RWPE2 (cell line): ENCODE results near the gene WDR75.

Experiments
- ATAC-seq: fragments of 200-7000 bp; cut with Tn5 transposase; 3 replicates; pipeline ENCODE4 v1.9.1; 2021; ENCODE audit warnings: low read depth
- DNase-seq: peaks from one replicate; pipeline ENCODE4 v3.0.0-alpha.2; 2020; ENCODE audit warnings: low spot score
- H3K27ac ChIP-seq: fragments of 450-650 bp; 2 replicates; pipeline ENCODE4 v1.5.1; 2017; ENCODE audit warnings: mild to moderate bottlenecking; ENCODE audit not compliant: poor library complexity, severe bottlenecking
- H3K27me3 ChIP-seq: fragments of 250-450 bp; sonication (Bioruptor Pico); 2 replicates; pipeline ENCODE4 v1.5.1; 2021; ENCODE audit warnings: mild to moderate bottlenecking, moderate library complexity; ENCODE audit not compliant: insufficient read depth, poor library complexity, severe bottlenecking
- H3K36me3 ChIP-seq: fragments of 250-450 bp; sonication (Bioruptor Pico); 2 replicates; pipeline ENCODE4 v1.5.1; 2020; ENCODE audit warnings: low read depth, mild to moderate bottlenecking, moderate library complexity
- H3K4me1 ChIP-seq: fragments of 250-450 bp; sonication (Bioruptor Pico); 2 replicates; pipeline ENCODE4 v1.5.1; 2021; ENCODE audit warnings: mild to moderate bottlenecking, moderate library complexity; ENCODE audit not compliant: insufficient read depth, poor library complexity, severe bottlenecking
- H3K4me3 ChIP-seq: fragments of 250-450 bp; sonication (Bioruptor Pico); 2 replicates; pipeline ENCODE4 v1.5.1; 2021; ENCODE audit warnings: mild to moderate bottlenecking, moderate library complexity; ENCODE audit not compliant: severe bottlenecking
- H3K9me3 ChIP-seq: fragments of 250-450 bp; sonication (Bioruptor Pico); 2 replicates; pipeline ENCODE4 v1.5.1; 2021; ENCODE audit warnings: mild to moderate bottlenecking, moderate library complexity; ENCODE audit not compliant: severe bottlenecking
- TF ChIP-seq, protein P1 (sequence below): fragments of 450-650 bp; IDR thresholded peaks from one replicate; pipeline ENCODE4 v1.5.1; 2017; ENCODE audit warnings: mild to moderate bottlenecking, moderate library complexity; ENCODE audit not compliant: poor library complexity, severe bottlenecking

The WDR75 gene

GRCh38 chr2:189440947-189441708, at the start of gene WDR75:
Gene WDR75, plus strand, starts transcription at chr2:189441474. Its CDS starts 19 bp downstream, at chr2:189441493.
- H3K27ac ChIP-seq = peak within 1 kb of the TSS; percentile 22
- H3K36me3 ChIP-seq = peaks cover 32% of the 10 kb centered on the region
- peak; percentile 98 for ATAC-seq
- peaks cover 8% of the 10 kb centered on the region for H3K4me1 ChIP-seq
- peak; percentile 92 for DNase-seq
- H3K27me3 ChIP-seq = no peaks in the 10 kb centered on the region
- TF ChIP-seq, protein P1, sequence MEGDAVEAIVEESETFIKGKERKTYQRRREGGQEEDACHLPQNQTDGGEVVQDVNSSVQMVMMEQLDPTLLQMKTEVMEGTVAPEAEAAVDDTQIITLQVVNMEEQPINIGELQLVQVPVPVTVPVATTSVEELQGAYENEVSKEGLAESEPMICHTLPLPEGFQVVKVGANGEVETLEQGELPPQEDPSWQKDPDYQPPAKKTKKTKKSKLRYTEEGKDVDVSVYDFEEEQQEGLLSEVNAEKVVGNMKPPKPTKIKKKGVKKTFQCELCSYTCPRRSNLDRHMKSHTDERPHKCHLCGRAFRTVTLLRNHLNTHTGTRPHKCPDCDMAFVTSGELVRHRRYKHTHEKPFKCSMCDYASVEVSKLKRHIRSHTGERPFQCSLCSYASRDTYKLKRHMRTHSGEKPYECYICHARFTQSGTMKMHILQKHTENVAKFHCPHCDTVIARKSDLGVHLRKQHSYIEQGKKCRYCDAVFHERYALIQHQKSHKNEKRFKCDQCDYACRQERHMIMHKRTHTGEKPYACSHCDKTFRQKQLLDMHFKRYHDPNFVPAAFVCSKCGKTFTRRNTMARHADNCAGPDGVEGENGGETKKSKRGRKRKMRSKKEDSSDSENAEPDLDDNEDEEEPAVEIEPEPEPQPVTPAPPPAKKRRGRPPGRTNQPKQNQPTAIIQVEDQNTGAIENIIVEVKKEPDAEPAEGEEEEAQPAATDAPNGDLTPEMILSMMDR = no peak
- H3K4me3 ChIP-seq = peak within 1 kb of the TSS; percentile 66
- no peaks in the 10 kb centered on the region for H3K9me3 ChIP-seq

- H3K9me3 ChIP-seq = no peaks in the 10 kb centered on the region
- TF ChIP-seq, protein P1 = no peak
- DNase-seq (no peak), ATAC-seq (peak; percentile 99)
- peak overlapping the region; percentile 41 for H3K27ac ChIP-seq
- H3K36me3 ChIP-seq = no peaks in the 10 kb centered on the region
- no peaks in the 10 kb centered on the region for H3K27me3 ChIP-seq
- H3K4me3 ChIP-seq = no peak overlapping the region
- peaks cover 14% of the 10 kb centered on the region for H3K4me1 ChIP-seq
These were observed 47.7 kb upstream of the WDR75 start for GRCh38 chr2:189393440-189394111.

DNA sequence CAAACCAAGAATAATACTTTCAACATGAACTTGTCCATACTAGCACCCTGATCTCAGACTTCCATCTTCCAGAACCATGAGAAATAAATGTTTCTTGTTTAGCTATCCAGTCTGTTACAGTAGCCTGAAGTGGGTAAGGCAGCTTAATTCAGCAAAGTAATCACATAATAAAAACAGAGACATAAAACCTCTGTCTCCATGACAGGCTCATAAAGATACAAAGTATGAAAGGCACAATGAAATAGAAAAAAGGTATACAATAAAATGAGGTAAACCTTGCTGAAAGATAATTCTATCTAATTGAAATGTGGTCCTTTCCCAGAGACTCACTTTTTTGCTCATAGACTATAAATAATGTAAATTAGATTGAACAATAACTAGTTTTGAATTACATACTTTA, 46.7 kb upstream of the WDR75 start:
- H3K36me3 ChIP-seq = no peaks in the 10 kb centered on the region
- ATAC-seq (no peak), DNase-seq (no peak)
- no peak overlapping the region for H3K4me3 ChIP-seq
- no peaks in the 10 kb centered on the region for H3K27me3 ChIP-seq
- H3K4me1 ChIP-seq = peaks cover 14% of the 10 kb centered on the region
- TF ChIP-seq, protein P1 = no peak
- H3K9me3 ChIP-seq = no peaks in the 10 kb centered on the region
- H3K27ac ChIP-seq = peak overlapping the region; percentile 41

- DNase-seq (no peak), ATAC-seq (no peak)
- no peak overlapping the region for H3K4me3 ChIP-seq
- H3K27ac ChIP-seq = no peak overlapping the region
- H3K4me1 ChIP-seq = peaks cover 12% of the 10 kb centered on the region
- no peaks in the 10 kb centered on the region for H3K9me3 ChIP-seq
- H3K27me3 ChIP-seq = no peaks in the 10 kb centered on the region
- H3K36me3 ChIP-seq = no peaks in the 10 kb centered on the region
- TF ChIP-seq, protein P1 = no peak
These were observed 38.3 kb upstream of the WDR75 start for GRCh38 chr2:189402932-189403331.
